Calu3 (cell line): ENCODE results near the gene FLT3. TPM values are rescaled to one million over a fixed set of nuclear protein-coding genes. Genes with fewer than 3 reads are reported as not detected.
A peak's percentile ranks its signal among the peaks of the same experiment; 100 is the strongest.

Experiments used
- BruUV-seq: library from RNA; stranded (reverse); fragments of 400-500 nt; replicated peaks from 2 replicates; lab custom pipeline; 2021; lab: Mats Ljungman, UMichigan
- CTCF ChIA-PET: fragments of 300-600 bp; sonication (Branson Sonifier 250); formaldehyde crosslinking; loops from one replicate; lab custom pipeline; 2022; ENCODE audit warnings: antibody characterized with exemption; lab: Charles Lee
- DNase-seq: peaks from one replicate; pipeline ENCODE4 v3.0.0; 2022
- H3K27ac Mint-ChIP-seq: one replicate; pipeline ENCODE4 v1.8.0; 2022; ENCODE audit warnings: mixed read lengths; ENCODE audit not compliant: unreplicated experiment
- H3K27me3 Mint-ChIP-seq: one replicate; pipeline ENCODE4 v1.8.0; 2022; ENCODE audit warnings: mixed read lengths; ENCODE audit not compliant: unreplicated experiment
- H3K36me3 Mint-ChIP-seq: one replicate; pipeline ENCODE4 v1.8.0; 2022; ENCODE audit warnings: mild to moderate bottlenecking, moderate library complexity, mixed read lengths; ENCODE audit not compliant: insufficient read depth, unreplicated experiment
- H3K4me1 Mint-ChIP-seq: one replicate; pipeline ENCODE4 v1.8.0; 2022; ENCODE audit warnings: mild to moderate bottlenecking, low read depth, mixed read lengths; ENCODE audit not compliant: unreplicated experiment
- H3K4me3 Mint-ChIP-seq: one replicate; pipeline ENCODE4 v1.8.0; 2022; ENCODE audit warnings: mild to moderate bottlenecking, low read depth, moderate library complexity, mixed read lengths; ENCODE audit not compliant: unreplicated experiment
- H3K9me3 Mint-ChIP-seq: one replicate; pipeline ENCODE4 v1.8.0; 2022; ENCODE audit warnings: low read depth, mixed read lengths; ENCODE audit not compliant: unreplicated experiment
- CTCF ChIP-seq: fragments of 200-600 bp; IDR thresholded peaks from one replicate; pipeline ENCODE4 v1.8.0; 2022; ENCODE audit warnings: antibody characterized with exemption; ENCODE audit not compliant: unreplicated experiment
- intact Hi-C: fragments of 100-400 bp; cut with micrococcal nuclease; formaldehyde crosslinking; loops from one replicate; pipeline ENCODE4 v1.10.0; 2022; ENCODE audit not compliant: unreplicated experiment
- total RNA-seq: library from RNA; stranded (reverse); gene quantifications from 2 replicates; pipeline ENCODE4 v1.2.3, GENCODE V29; 2022

FLT3 gene
- total RNA-seq, 1 experiment from 2014 or later, result not detected

- H3K4me1 Mint-ChIP-seq, result peaks cover 16% of the 10 kb centered on the region
Measured at GRCh38 chr13:28136916-28137315, 36.5 kb upstream of the FLT3 start.

GRCh38 chr13:28131646-28132045 is 31.3 kb upstream of the FLT3 start:
- intact Hi-C loops, result no loop called here
- TF ChIP-seq CTCF, result no peak
- Mint-ChIP-seq H3K9me3 (no peaks in the 10 kb centered on the region), H3K4me3 (no peak overlapping the region), H3K27ac (no peak overlapping the region), H3K27me3 (no peaks in the 10 kb centered on the region), H3K36me3 (no peaks in the 10 kb centered on the region), H3K4me1 (no peaks in the 10 kb centered on the region)
- CTCF ChIA-PET, result no interaction called here
- BruUV-seq, result no TSS peak
- DNase-seq, result no peak

More at GRCh38 chr13:28136916-28137315, 36.5 kb upstream of the FLT3 start:
- DNase-seq, result no peak
- TF ChIP-seq CTCF, result no peak
- CTCF ChIA-PET, result interaction anchor here (0.5 kb wide), 1 partner anchor 12 kb away, joined by 7 read pairs; no protein-coding TSS in a partner anchor
- Mint-ChIP-seq H3K36me3 (peaks cover 38% of the 10 kb centered on the region), H3K27me3 (no peaks in the 10 kb centered on the region), H3K4me3 (peak overlapping the region; percentile 90), H3K27ac (peak overlapping the region; percentile 94), H3K9me3 (no peaks in the 10 kb centered on the region)
- no TSS peak for BruUV-seq
- intact Hi-C loops, result no loop called here

GRCh38 chr13:28129911-28130693 is 29.7 kb upstream of the FLT3 start:
- TF ChIP-seq CTCF, result no peak
- Mint-ChIP-seq H3K27ac (no peak overlapping the region), H3K27me3 (no peaks in the 10 kb centered on the region), H3K9me3 (no peaks in the 10 kb centered on the region), H3K36me3 (no peaks in the 10 kb centered on the region), H3K4me1 (no peaks in the 10 kb centered on the region), H3K4me3 (no peak overlapping the region)
- no peak for DNase-seq
- intact Hi-C loops, result no loop called here
- CTCF ChIA-PET, result no interaction called here
- no TSS peak for BruUV-seq

GRCh38 chr13:28128926-28129325 is 28.6 kb upstream of the FLT3 start:
- no TSS peak for BruUV-seq
- H3K27ac Mint-ChIP-seq, result no peak overlapping the region
- no peak overlapping the region for H3K4me3 Mint-ChIP-seq
- no peaks in the 10 kb centered on the region for H3K9me3 Mint-ChIP-seq
- DNase-seq, result no peak
- TF ChIP-seq CTCF, result no peak
- no peaks in the 10 kb centered on the region for H3K36me3 Mint-ChIP-seq
- intact Hi-C loops, result no loop called here
- no peaks in the 10 kb centered on the region for H3K4me1 Mint-ChIP-seq
- CTCF ChIA-PET, result no interaction called here
- H3K27me3 Mint-ChIP-seq, result no peaks in the 10 kb centered on the region
